Tibial artery (tissue), 4 donors: Measurements from ENCODE around the gene VEGFB.

Source experiments
- DNase-seq, 2 donors: peaks; one replicate each; pipeline ENCODE4 v3.0.0-alpha.2; 2019
- H3K27ac ChIP-seq, 2 donors: fragments of 200-600 bp; sonication (generic) in 1 of 2; 1 replicate in 1 of 2; 2 replicates in 1 of 2; pipeline ENCODE4 v1.5.1; 2018 to 2019; ENCODE audit warnings: mild to moderate bottlenecking in 1 of 2
- H3K27me3 ChIP-seq, 2 donors: fragments of 200-600 bp; sonication (generic) in 1 of 2; one replicate each; pipeline versions ENCODE4 v1.5.1 to v1.6.0; 2016 to 2019
- H3K36me3 ChIP-seq, 3 donors: fragments of 200-600 bp; sonication (generic) in 2 of 3; one replicate each; pipeline ENCODE4 v1.5.1; 2016 to 2019; ENCODE audit warnings: mild to moderate bottlenecking in 2 of 3
- H3K4me1 ChIP-seq, 4 donors: fragments of 200-600 bp; sonication (generic) in 2 of 4; 1 replicate in 3 of 4; 2 replicates in 1 of 4; pipeline ENCODE4 v1.5.1; 2016 to 2019
- H3K4me3 ChIP-seq, 2 donors: fragments of 200-600 bp; sonication (generic) in 1 of 2; 1 replicate in 1 of 2; 2 replicates in 1 of 2; pipeline ENCODE4 v1.5.1; 2018 to 2019; ENCODE audit warnings: mild to moderate bottlenecking in 2 of 2
- H3K9me3 ChIP-seq, 3 donors: fragments of 200-600 bp; sonication (generic) in 1 of 3; one replicate each; pipeline ENCODE4 v1.5.1; 2016 to 2019
- CTCF ChIP-seq, 2 experiments: fragments of 200-600 bp in 1 of 2; fragments of 450-650 bp in 1 of 2; IDR thresholded peaks; one replicate each; pipeline ENCODE4 v1.5.1; 2017 to 2019; ENCODE audit warnings: antibody characterized with exemption in 2 of 2, mild to moderate bottlenecking in 1 of 2, moderate library complexity in 1 of 2
- intact Hi-C: fragments of 100-400 bp; cut with DNase I; formaldehyde crosslinking; loops from one replicate; pipeline ENCODE4 v1.15.0; 2023; ENCODE audit warnings: low total_unique reads

The VEGFB gene

DNA sequence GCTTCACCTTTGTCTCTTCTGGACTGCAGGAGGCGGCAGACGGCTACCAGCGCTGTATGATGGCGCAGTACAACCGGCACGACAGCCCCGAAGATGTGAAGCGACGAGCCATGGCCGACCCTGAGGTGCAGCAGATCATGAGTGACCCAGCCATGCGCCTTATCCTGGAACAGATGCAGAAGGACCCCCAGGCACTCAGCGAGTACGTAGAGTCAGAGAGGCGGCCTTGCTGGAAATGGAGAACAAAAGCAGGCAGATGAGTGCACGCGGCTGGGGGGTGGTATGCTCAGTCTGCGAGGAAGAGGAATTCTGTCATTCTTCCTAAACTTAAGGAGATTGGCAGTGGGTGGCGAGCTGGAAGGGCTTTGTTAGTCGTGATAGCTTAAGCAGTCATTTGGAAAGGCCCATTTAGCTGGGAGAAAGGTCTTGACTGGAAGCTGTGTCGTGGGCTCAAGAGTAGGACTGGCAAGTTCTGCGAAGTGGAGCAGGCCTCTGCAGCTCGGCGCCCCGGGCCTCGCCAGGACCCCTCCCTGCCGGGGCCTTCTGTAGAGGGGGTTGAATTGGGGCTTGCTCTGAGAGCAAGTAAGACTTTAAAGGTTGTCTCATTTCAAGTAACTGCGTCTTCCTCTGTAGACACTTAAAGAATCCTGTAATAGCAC lies 30.8 kb upstream of the VEGFB start:
- Histone ChIP-seq H3K9me3 (no peaks in the 10 kb centered on the region), H3K36me3 (peaks cover 49 to 88% (median 65%) of the 10 kb centered on the region in 3 donors), H3K4me3 (no peak overlapping the region), H3K27me3 (no peaks in the 10 kb centered on the region), H3K27ac (no peak overlapping the region), H3K4me1 (peaks cover 0 to 8% (median 2%) of the 10 kb centered on the region in 4 donors)
- intact Hi-C loops = loop anchor here (2.0 kb wide), 1 partner anchor 97 kb away; the partner anchor contains the start of gene CATSPERZ
- DNase-seq = no peak
- no peak for TF ChIP-seq CTCF (IDR thresholded peaks at IDR 0.05)

GRCh38 chr11:64204080-64204440 lies 30.3 kb upstream of the VEGFB start:
- Histone ChIP-seq H3K36me3 (peaks cover 44 to 83% (median 60%) of the 10 kb centered on the region in 3 donors), H3K27me3 (no peaks in the 10 kb centered on the region), H3K27ac (no peak overlapping the region), H3K4me1 (peaks cover 0 to 8% (median 2%) of the 10 kb centered on the region in 4 donors), H3K9me3 (no peaks in the 10 kb centered on the region), H3K4me3 (no peak overlapping the region)
- TF ChIP-seq CTCF (IDR thresholded peaks at IDR 0.05) = no peak
- no peak for DNase-seq
- intact Hi-C loops = loop anchor here (2.0 kb wide), 1 partner anchor 97 kb away; the partner anchor contains the start of gene CATSPERZ

DNA sequence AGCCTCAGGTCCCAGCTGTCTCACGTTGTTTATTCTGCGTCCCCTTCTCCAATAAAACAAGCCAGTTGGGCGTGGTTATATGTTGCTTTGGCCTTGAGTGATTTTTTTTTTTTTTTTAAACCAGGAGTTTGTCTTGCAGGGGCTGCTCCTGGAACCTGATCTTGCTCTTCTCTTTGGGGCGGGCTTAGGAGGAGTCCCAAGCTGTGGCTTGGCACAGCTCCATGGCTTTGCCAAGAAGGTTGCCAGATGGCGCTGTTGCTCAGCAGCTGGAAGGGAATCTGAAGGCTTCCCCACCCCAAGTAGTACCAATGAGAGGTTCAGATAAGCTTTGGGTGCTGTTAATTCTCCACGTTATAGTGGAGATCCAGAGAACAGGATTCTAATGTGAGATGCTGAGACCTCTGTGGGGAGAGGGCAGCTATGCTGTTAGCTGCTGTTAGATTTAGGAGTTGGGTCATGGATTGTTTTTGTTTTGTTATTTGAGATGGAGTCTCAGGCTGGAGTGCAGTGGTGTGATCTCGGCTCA lies 29.9 kb upstream of the VEGFB start:
- no peaks in the 10 kb centered on the region for H3K9me3 ChIP-seq
- H3K36me3 ChIP-seq = peaks cover 44 to 78% (median 57%) of the 10 kb centered on the region in 3 donors
- intact Hi-C loops = loop anchor here (2.0 kb wide), 1 partner anchor 96 kb away; the partner anchor contains the start of gene CATSPERZ
- DNase-seq = peak; percentile 88 to 93
- peak; percentile 68 to 71 for TF ChIP-seq CTCF (IDR thresholded peaks at IDR 0.05)
- no peaks in the 10 kb centered on the region for H3K27me3 ChIP-seq
- peaks cover 0 to 8% (median 2%) of the 10 kb centered on the region in 4 donors for H3K4me1 ChIP-seq
- no peak overlapping the region for H3K27ac ChIP-seq
- no peak overlapping the region for H3K4me3 ChIP-seq

DNA sequence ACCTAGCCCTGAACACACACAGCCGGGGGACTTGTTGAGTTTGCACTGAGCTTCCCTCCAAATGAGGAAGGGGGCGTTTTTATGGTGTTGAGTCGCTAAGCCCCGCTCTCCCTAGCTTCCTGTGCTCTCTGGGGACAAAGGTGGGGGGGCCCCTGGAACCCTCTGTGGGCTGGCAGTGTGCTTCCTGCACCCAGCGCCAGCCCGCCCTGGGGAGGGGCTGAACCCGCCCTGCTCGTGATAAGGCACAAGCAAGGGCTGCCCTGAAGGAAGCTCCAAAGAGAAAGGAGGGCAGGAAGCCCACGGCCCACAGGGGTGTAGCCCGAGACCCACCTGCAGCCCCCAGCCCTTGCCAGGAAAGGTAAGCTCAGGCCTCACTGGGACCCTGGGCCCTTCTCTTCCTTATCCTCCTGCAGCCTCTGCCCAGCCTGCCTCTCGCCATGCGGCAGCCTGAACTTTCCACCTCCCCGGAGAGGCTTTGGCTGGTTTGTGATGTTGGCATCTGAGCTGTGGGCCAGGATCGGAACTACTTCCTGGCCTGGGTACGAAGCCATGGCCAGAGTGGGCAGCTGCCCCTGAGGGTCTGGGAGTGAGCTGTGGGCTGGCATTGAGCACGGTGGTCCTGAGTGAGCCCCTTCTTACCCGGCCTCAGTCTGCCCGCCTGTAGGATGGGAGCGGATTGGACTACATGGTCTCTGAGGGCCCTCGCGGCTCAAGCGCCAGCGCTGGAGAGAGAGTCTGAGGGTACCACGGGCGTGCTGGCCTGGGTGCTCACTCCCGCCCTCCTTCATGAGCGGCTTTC lies 27.7 kb upstream of the VEGFB start, which contains the start of gene FERMT3:
TSS of gene FERMT3 (plus strand) at position 265 of the 799 bp plus-strand sequence. CDS start 644 bp downstream, outside the sequence.
- peak within 1 kb of the TSS; percentile 33 to 52 for H3K27ac ChIP-seq
- peaks cover 26 to 71% (median 36%) of the 10 kb centered on the region in 3 donors for H3K36me3 ChIP-seq
- H3K4me1 ChIP-seq = peaks cover 0 to 8% (median 2%) of the 10 kb centered on the region in 4 donors
- DNase-seq = peak in 1 of 2 donors; percentile 71
- H3K27me3 ChIP-seq = no peaks in the 10 kb centered on the region
- peak within 1 kb of the TSS; percentile 36 to 46 for H3K4me3 ChIP-seq
- intact Hi-C loops = loop anchor here (5.0 kb wide), 1 partner anchor 61 kb away; no protein-coding TSS in a partner anchor
- no peaks in the 10 kb centered on the region for H3K9me3 ChIP-seq
- no peak for TF ChIP-seq CTCF (IDR thresholded peaks at IDR 0.05)

DNA sequence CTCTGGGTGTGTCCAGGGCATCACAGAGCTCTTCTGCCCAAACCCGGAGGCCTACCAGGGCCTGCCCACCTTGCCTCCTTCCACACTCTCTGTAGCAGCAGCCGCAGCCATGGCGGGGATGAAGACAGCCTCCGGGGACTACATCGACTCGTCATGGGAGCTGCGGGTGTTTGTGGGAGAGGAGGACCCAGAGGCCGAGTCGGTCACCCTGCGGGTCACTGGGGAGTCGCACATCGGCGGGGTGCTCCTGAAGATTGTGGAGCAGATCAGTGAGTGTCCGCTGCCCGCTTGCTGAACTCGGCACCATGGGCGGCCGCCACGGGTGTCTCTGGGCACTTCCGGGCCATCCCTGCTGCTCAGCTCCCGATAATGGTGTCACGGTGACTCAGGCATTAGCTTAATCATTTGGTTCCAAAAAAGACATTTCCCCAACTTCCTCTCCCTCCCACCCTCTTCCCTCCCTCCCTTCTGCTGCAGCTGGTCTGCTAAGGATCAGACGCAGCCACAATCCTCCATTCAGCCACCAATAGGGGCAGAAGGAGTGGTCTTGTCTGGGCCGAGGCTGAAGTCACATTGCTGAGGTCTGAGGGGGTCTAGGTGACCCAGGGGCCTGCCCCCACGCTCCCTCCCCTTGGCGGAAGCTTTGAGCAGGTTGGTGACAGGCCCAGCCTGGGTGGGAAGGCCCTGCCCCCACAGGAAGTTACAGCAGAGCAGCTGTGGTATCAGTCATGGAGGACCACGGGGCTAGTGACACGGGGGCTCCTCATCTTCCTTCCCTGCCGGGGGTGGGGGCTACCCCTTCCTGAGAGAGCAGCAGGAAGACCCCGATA lies 26.9 kb upstream of the VEGFB start:
- DNase-seq = peak; percentile 70 to 79
- no peak for TF ChIP-seq CTCF (IDR thresholded peaks at IDR 0.05)
- Histone ChIP-seq H3K27ac (peak overlapping the region; percentile 33 to 52), H3K27me3 (no peaks in the 10 kb centered on the region), H3K4me1 (peaks cover 0 to 8% (median 2%) of the 10 kb centered on the region in 4 donors), H3K9me3 (no peaks in the 10 kb centered on the region), H3K36me3 (peaks cover 18 to 71% (median 28%) of the 10 kb centered on the region in 3 donors), H3K4me3 (peak overlapping the region; percentile 36 to 46)
- intact Hi-C loops = loop anchor here (5.0 kb wide), 1 partner anchor 60 kb away; no protein-coding TSS in a partner anchor
